Testis (tissue), 3 donors: ENCODE measurements around the gene XAGE2. TPM values are rescaled to one million over a fixed set of nuclear protein-coding genes. Genes with fewer than 3 reads are reported as not detected.

Experiments used
- DNase-seq: peaks from one replicate; pipeline ENCODE4 v3.0.0-alpha.2; 2019
- H3K27ac ChIP-seq, 2 donors: fragments of 200-600 bp; sonication (generic); one replicate each; pipeline ENCODE4 v1.5.1; 2019
- H3K27me3 ChIP-seq: fragments of 200-600 bp; sonication (generic); one replicate; pipeline ENCODE4 v1.5.1; 2019
- H3K36me3 ChIP-seq: fragments of 200-600 bp; sonication (generic); one replicate; pipeline ENCODE4 v1.5.1; 2017; ENCODE audit warnings: low read depth; ENCODE audit errors: missing control alignments
- H3K4me1 ChIP-seq: fragments of 200-600 bp; sonication (generic); one replicate; pipeline ENCODE4 v1.5.1; 2019
- H3K4me3 ChIP-seq, 2 donors: fragments of 200-600 bp; sonication (generic); one replicate each; pipeline ENCODE4 v1.5.1; 2017 to 2019
- H3K9me3 ChIP-seq: fragments of 200-600 bp; sonication (generic); one replicate; pipeline ENCODE4 v1.5.1; 2017
- POLR2A ChIP-seq: fragments of 450-650 bp; IDR thresholded peaks from one replicate; pipeline ENCODE4 v1.6.1; 2017; ENCODE audit warnings: antibody characterized with exemption, mild to moderate bottlenecking, moderate library complexity
- WGBS, 2 donors: methylation state at CpG; one replicate each; pipeline ENCODE4 v1.1.5; 2018; 5-methylcytosine and 5-hydroxymethylcytosine counted together
- intact Hi-C: fragments of 100-400 bp; cut with DNase I; formaldehyde crosslinking; loops from one replicate; pipeline ENCODE4 v1.15.1; 2023; ENCODE audit warnings: low total_unique reads
- polyA plus RNA-seq: library from polyadenylated mRNA; stranded (reverse); fragments of 350-450 nt; fragmentation: Illumina TruSeq; extraction: RNeasy Lipid Tissue Mini Kit (QIAGEN cat#74804); gene quantifications from one replicate; pipeline ENCODE4 v1.2.3, GENCODE V29; 2014; ENCODE audit warnings: low read depth, low replicate concordance; ENCODE audit not compliant: insufficient read depth
- total RNA-seq, 2 donors: library from RNA; depleted of rRNA; stranded (reverse); fragments of >200 nt; gene quantifications; one replicate each; pipeline ENCODE4 v1.2.3, GENCODE V29; 2016
- TF ChIP-seq, protein P1 (sequence below), 3 experiments: fragments of 450-650 bp in 2 of 3; fragments of 200-600 bp in 1 of 3; sonication (generic) in 1 of 3; IDR thresholded peaks; one replicate each; pipeline ENCODE4 v1.5.1; 2016 to 2019; ENCODE audit warnings: antibody characterized with exemption in 3 of 3, mild to moderate bottlenecking in 2 of 3, moderate library complexity in 1 of 3

Gene XAGE2
- total and polyA plus RNA-seq, 3 donors from 2014 or later: 0.81 TPM; not detected in 2

DNA sequence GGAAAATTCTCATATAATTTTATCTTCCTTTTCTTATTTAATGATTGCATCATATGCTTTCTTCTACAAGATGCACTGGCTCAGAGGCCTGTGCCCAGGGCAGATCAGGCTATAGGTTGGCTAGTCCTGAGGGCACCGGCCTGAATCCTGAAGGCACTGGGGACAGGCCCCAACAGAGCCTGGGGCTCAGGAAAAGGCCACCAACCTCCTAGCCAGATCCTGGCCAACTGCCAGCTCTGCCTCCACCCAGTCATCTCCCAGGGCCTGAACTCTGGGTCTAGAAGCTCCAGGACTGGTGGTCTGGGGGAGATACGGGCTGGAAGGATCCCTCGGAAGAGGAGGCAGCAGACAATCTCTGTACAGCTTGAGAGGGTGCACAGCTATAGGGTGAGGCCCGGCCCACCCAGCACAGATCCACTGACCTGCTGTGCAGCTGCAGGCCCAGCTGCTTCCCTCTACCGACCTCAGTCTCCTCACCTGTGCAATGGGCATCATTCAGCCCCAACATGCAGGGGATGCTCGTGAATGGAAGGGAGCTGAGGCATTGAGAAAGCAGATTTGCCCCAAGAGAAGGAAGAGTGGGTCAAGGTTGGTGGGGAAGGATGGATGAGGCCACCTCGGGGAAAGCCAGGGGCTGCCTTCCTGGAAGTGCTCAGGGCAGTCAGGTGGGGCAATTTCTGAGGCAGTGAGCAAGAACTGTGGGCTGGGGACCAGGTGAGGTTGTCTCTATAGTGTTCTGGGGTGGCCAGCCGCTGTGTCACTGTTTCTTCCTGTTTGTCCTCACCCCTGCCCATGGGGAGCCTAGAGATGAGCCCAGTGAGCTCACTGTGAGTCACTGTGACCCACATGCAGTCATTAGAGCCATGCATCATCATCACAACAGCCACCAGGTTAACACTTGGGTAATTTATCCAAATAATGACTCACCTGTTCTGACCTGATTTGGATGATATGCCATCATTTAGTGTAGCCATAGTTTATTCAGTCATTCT is 22.4 kb upstream of the XAGE2 start:
- Histone ChIP-seq H3K4me1 (no peaks in the 10 kb centered on the region), H3K4me3 (no peak overlapping the region), H3K9me3 (no peaks in the 10 kb centered on the region), H3K27me3 (no peaks in the 10 kb centered on the region), H3K36me3 (no peaks in the 10 kb centered on the region), H3K27ac (no peak overlapping the region)
- no peak for TF ChIP-seq POLR2A
- TF ChIP-seq, protein P1, sequence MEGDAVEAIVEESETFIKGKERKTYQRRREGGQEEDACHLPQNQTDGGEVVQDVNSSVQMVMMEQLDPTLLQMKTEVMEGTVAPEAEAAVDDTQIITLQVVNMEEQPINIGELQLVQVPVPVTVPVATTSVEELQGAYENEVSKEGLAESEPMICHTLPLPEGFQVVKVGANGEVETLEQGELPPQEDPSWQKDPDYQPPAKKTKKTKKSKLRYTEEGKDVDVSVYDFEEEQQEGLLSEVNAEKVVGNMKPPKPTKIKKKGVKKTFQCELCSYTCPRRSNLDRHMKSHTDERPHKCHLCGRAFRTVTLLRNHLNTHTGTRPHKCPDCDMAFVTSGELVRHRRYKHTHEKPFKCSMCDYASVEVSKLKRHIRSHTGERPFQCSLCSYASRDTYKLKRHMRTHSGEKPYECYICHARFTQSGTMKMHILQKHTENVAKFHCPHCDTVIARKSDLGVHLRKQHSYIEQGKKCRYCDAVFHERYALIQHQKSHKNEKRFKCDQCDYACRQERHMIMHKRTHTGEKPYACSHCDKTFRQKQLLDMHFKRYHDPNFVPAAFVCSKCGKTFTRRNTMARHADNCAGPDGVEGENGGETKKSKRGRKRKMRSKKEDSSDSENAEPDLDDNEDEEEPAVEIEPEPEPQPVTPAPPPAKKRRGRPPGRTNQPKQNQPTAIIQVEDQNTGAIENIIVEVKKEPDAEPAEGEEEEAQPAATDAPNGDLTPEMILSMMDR (IDR thresholded peaks at IDR 0.05): no peak
- DNase-seq: no peak
- WGBS, 2 donors: 81 to 95% methylated on average over 4 to 7 of the region's 8 CpGs
- intact Hi-C loops: no loop called here

DNA sequence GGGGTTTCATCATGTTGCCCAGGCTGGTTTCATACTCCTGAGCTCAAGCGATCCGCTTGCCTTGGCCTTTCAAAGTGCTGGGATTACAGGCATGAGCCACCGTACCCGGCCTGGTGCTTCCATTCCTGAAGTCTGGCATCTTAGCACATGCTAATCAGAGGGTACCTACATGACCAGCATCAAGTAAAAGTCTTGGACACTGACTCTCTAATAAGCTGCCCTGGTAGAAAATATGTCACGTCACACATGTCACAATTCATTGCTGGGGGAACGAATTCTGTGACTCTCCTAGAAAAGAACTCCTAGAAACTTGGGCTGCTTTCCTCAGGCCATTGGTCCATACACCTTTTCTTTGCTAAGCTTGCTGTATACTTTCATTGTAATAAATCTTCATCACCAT is 19.1 kb upstream of the XAGE2 start:
- H3K36me3 ChIP-seq: no peaks in the 10 kb centered on the region
- H3K9me3 ChIP-seq: no peaks in the 10 kb centered on the region
- WGBS, 2 donors: 97 to 100% methylated on average over 4 to 6 of the region's 6 CpGs
- no peak overlapping the region for H3K27ac ChIP-seq
- H3K4me1 ChIP-seq: no peaks in the 10 kb centered on the region
- no peak overlapping the region for H3K4me3 ChIP-seq
- no peak for DNase-seq
- no peak for TF ChIP-seq POLR2A
- TF ChIP-seq, protein P1 (IDR thresholded peaks at IDR 0.05): no peak
- intact Hi-C loops: no loop called here
- no peaks in the 10 kb centered on the region for H3K27me3 ChIP-seq

DNA sequence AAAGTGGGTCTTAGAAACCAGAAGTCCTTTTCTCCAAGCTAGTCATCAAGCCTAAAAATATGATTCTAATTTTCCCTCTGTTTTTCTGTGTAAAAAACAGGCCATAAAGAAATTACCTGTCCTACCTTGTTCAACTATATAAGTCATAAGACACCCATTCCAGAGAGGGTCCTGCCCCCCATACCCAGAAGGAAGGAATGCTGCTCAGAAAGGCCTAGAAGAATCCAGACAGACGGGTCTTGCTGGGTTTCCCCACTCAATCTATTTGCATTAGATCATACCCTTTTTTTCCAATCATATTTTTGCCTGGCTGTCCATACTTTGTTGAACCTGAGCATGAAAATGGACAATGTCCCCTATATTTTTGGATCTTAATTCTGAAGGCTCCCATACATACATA is 16.3 kb upstream of the XAGE2 start:
- TF ChIP-seq, protein P1 (IDR thresholded peaks at IDR 0.05): no peak
- no peak for TF ChIP-seq POLR2A
- intact Hi-C loops: no loop called here
- Histone ChIP-seq H3K27ac (no peak overlapping the region), H3K27me3 (no peaks in the 10 kb centered on the region), H3K9me3 (no peaks in the 10 kb centered on the region), H3K36me3 (no peaks in the 10 kb centered on the region), H3K4me1 (no peaks in the 10 kb centered on the region), H3K4me3 (no peak overlapping the region)
- no peak for DNase-seq
- WGBS, 2 donors: 92 to 94% methylated on average over 1 of the region's 1 CpG

DNA sequence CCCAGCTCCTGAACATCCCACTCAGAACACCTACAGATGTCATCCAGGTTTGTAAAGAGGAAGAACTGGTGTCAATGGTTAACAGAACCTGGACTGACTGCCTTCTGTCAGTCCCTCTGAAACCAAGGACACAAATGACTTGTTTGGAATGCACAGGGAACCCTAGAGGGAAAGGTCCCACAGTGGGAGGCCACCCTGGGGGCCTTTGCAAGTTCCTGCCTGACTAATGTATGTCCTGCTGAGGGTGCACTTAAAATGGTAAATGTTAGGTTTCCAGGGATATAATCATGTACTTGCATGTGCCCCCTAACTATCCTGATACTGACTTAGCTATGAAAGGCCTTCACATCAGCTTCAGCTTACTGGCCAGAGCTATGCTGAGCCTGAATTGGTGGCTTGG is 15.0 kb upstream of the XAGE2 start:
- Histone ChIP-seq H3K4me1 (no peaks in the 10 kb centered on the region), H3K4me3 (no peak overlapping the region), H3K27ac (no peak overlapping the region), H3K27me3 (no peaks in the 10 kb centered on the region), H3K36me3 (no peaks in the 10 kb centered on the region), H3K9me3 (no peaks in the 10 kb centered on the region)
- DNase-seq: no peak
- intact Hi-C loops: no loop called here
- TF ChIP-seq, protein P1 (IDR thresholded peaks at IDR 0.05): no peak

DNA sequence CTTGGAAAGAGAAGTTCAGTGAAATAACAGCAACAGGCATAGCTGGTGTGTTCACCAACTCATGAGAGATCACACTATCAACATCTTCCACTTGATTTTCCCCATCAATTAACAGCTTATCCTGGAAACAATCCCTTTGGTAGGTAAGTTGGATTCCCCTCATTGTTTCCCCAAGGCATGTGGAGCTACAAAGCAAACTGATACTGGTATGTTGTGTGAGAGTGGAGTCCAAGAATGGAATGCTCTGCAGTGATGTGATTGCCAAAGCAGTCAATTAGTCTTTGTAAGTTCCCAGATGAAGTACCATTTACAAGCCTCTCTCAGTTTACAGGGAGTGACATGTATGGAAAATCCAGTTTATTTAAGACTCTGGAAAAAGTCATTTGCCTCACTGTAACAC is 13.7 kb upstream of the XAGE2 start:
- Histone ChIP-seq H3K36me3 (no peaks in the 10 kb centered on the region), H3K4me3 (no peak overlapping the region), H3K9me3 (no peaks in the 10 kb centered on the region), H3K4me1 (no peaks in the 10 kb centered on the region), H3K27ac (no peak overlapping the region), H3K27me3 (no peaks in the 10 kb centered on the region)
- TF ChIP-seq POLR2A: no peak
- TF ChIP-seq, protein P1 (IDR thresholded peaks at IDR 0.05): no peak
- no peak for DNase-seq
- intact Hi-C loops: no loop called here
